H9 (cell line): ENCODE data around the gene CFC1B. TPM values are rescaled to one million over a fixed set of nuclear protein-coding genes. Genes with fewer than 3 reads are reported as not detected.
"Not testable (repeated sequence)": the region's sequence is repeated elsewhere in the genome, so short reads cannot be mapped to it uniquely, and the experiment has no call there.

ENCODE experiments used
- DNase-seq: peaks from one replicate; pipeline ENCODE4 v3.0.0-alpha.2; 2017
- H2AFZ ChIP-seq: one replicate; pipeline ENCODE4 v1.6.1; 2013; ENCODE audit warnings: mild to moderate bottlenecking, low read length, control low read depth, moderate library complexity
- H2AK5ac ChIP-seq: 2 replicates; pipeline ENCODE4 v1.6.1; 2013; ENCODE audit warnings: low read length, control low read depth, mixed read lengths; ENCODE audit not compliant: insufficient read length
- H2BK120ac ChIP-seq: one replicate; pipeline ENCODE4 v1.6.1; 2013; ENCODE audit warnings: low read depth, mild to moderate bottlenecking, low read length, control low read depth, inconsistent platforms; ENCODE audit not compliant: poor library complexity, severe bottlenecking
- H2BK12ac ChIP-seq: 2 replicates; pipeline ENCODE4 v1.6.1; 2013; ENCODE audit warnings: low read length, control low read depth, mixed read lengths, low read depth; ENCODE audit not compliant: insufficient read length
- H2BK15ac ChIP-seq: 2 replicates; pipeline ENCODE4 v1.6.1; 2013; ENCODE audit warnings: low read depth, low read length, control low read depth
- H2BK20ac ChIP-seq: one replicate; pipeline ENCODE4 v1.6.1; 2013; ENCODE audit warnings: low read depth, mild to moderate bottlenecking, low read length, control low read depth, inconsistent platforms; ENCODE audit not compliant: poor library complexity, severe bottlenecking
- H2BK5ac ChIP-seq: 2 replicates; pipeline ENCODE4 v1.6.1; 2013; ENCODE audit warnings: low read length, control low read depth, mixed read lengths; ENCODE audit not compliant: insufficient read length
- H3K14ac ChIP-seq: 2 replicates; pipeline ENCODE4 v1.6.1; 2013; ENCODE audit warnings: low read length, control low read depth; ENCODE audit not compliant: insufficient read depth
- H3K18ac ChIP-seq: 2 replicates; pipeline ENCODE4 v1.6.1; 2013; ENCODE audit warnings: low read depth, mild to moderate bottlenecking, mixed read lengths, low read length, control low read depth; ENCODE audit not compliant: insufficient read length
- H3K23ac ChIP-seq: 2 replicates; pipeline ENCODE4 v1.6.1; 2013; ENCODE audit warnings: low read length, control low read depth, mixed read lengths, low read depth; ENCODE audit not compliant: insufficient read length
- H3K23me2 ChIP-seq: 2 replicates; pipeline ENCODE4 v1.6.1; 2013; ENCODE audit warnings: low read depth, mild to moderate bottlenecking, mixed read lengths, low read length, control low read depth; ENCODE audit not compliant: insufficient read length, poor library complexity, severe bottlenecking
- H3K27ac ChIP-seq: 2 replicates; pipeline ENCODE4 v1.5.1; 2013; ENCODE audit warnings: low read length, control low read depth, mixed read lengths, low read depth; ENCODE audit not compliant: insufficient read length
- H3K27me3 ChIP-seq: 2 replicates; pipeline ENCODE4 v1.6.1; 2013; ENCODE audit warnings: low read length, control low read depth, inconsistent platforms; ENCODE audit not compliant: insufficient read depth
- H3K4ac ChIP-seq: 2 replicates; pipeline ENCODE4 v1.6.1; 2013; ENCODE audit warnings: low read depth, mild to moderate bottlenecking, control low read depth, inconsistent platforms, low read length, moderate library complexity
- H3K4me1 ChIP-seq: 2 replicates; pipeline ENCODE4 v1.6.1; 2013; ENCODE audit warnings: low read length, control low read depth, inconsistent platforms; ENCODE audit not compliant: insufficient read depth
- H3K4me2 ChIP-seq: 2 replicates; pipeline ENCODE4 v1.6.1; 2013; ENCODE audit warnings: low read length, control low read depth, mixed read lengths; ENCODE audit not compliant: insufficient read length, insufficient read depth
- H3K56ac ChIP-seq: 2 replicates; pipeline ENCODE4 v1.6.1; 2013; ENCODE audit warnings: low read depth, mild to moderate bottlenecking, mixed read lengths, low read length, control low read depth; ENCODE audit not compliant: insufficient read length
- H3K79me1 ChIP-seq: 2 replicates; pipeline ENCODE4 v1.6.1; 2013; ENCODE audit warnings: low read depth, mild to moderate bottlenecking, moderate library complexity, low read length, control low read depth, inconsistent platforms; ENCODE audit not compliant: insufficient read depth, poor library complexity, severe bottlenecking
- H3K79me2 ChIP-seq: 2 replicates; pipeline ENCODE4 v1.6.1; 2013; ENCODE audit warnings: low read length, control low read depth, inconsistent platforms; ENCODE audit not compliant: insufficient read depth
- H3K9ac ChIP-seq: 2 replicates; pipeline ENCODE4 v1.6.1; 2013; ENCODE audit warnings: low read length, control low read depth, mixed read lengths; ENCODE audit not compliant: insufficient read length; ENCODE audit errors: extremely low read depth
- H3K9me3 ChIP-seq: one replicate; pipeline ENCODE4 v1.6.1; 2013; ENCODE audit warnings: low read depth, low read length, inconsistent platforms; ENCODE audit not compliant: control insufficient read depth
- H3T11ph ChIP-seq: one replicate; pipeline ENCODE4 v1.6.1; 2013; ENCODE audit warnings: mild to moderate bottlenecking, low read length, control low read depth, inconsistent platforms
- H4K20me1 ChIP-seq: one replicate; pipeline ENCODE4 v1.6.1; 2013; ENCODE audit not compliant: control insufficient read depth, insufficient read length, insufficient read depth
- H4K5ac ChIP-seq: 2 replicates; pipeline ENCODE4 v1.6.1; 2013; ENCODE audit warnings: low read depth, mild to moderate bottlenecking, mixed read lengths, low read length, control low read depth; ENCODE audit not compliant: insufficient read length
- H4K8ac ChIP-seq: replicated peaks from 2 replicates; pipeline ENCODE4 v1.6.1; 2013; ENCODE audit warnings: low read length, control low read depth, mixed read lengths, low read depth; ENCODE audit not compliant: insufficient read length
- H4K91ac ChIP-seq: 2 replicates; pipeline ENCODE4 v1.6.1; 2013; ENCODE audit warnings: low read depth, mild to moderate bottlenecking, moderate library complexity, mixed read lengths, low read length, control low read depth; ENCODE audit not compliant: insufficient read length
- H3K27ac Mint-ChIP-seq, 3 experiments: 2 replicates in 2 of 3; 3 replicates in 1 of 3; pipeline ENCODE4 v1.8.0; 2020 to 2021; ENCODE audit warnings: mixed read lengths in 3 of 3, mild to moderate bottlenecking in 1 of 3, moderate library complexity in 1 of 3
- H3K27me3 Mint-ChIP-seq: 2 replicates; pipeline ENCODE4 v1.8.0; 2021; ENCODE audit warnings: low read depth, mild to moderate bottlenecking, moderate library complexity, mixed read lengths
- H3K36me3 Mint-ChIP-seq, 3 experiments: 2 replicates in 2 of 3; 3 replicates in 1 of 3; pipeline ENCODE4 v1.8.0; 2020 to 2021; ENCODE audit warnings: low read depth in 3 of 3, mixed read lengths in 3 of 3; ENCODE audit not compliant: insufficient read depth in 1 of 3
- H3K4me1 Mint-ChIP-seq, 2 experiments: 2 replicates each; pipeline ENCODE4 v1.8.0; 2020; ENCODE audit warnings: mixed read lengths in 2 of 2
- H3K4me3 Mint-ChIP-seq, 2 experiments: 2 replicates in 1 of 2; 3 replicates in 1 of 2; pipeline ENCODE4 v1.8.0; 2020 to 2021; ENCODE audit warnings: mild to moderate bottlenecking in 2 of 2, mixed read lengths in 2 of 2, moderate library complexity in 1 of 2
- H3K9me3 Mint-ChIP-seq, 2 experiments: 2 replicates in 1 of 2; 3 replicates in 1 of 2; pipeline ENCODE4 v1.8.0; 2020; ENCODE audit warnings: mild to moderate bottlenecking in 2 of 2, mixed read lengths in 2 of 2, moderate library complexity in 1 of 2
- WGBS: extraction: QIAGEN DNeasy Blood & Tissue Kit; methylation state at CpG from one replicate; pipeline ENCODE4 v1.1.7; 2013; ENCODE audit warnings: missing lambda C conversion rate, low lambda C conversion rate, mixed read lengths; ENCODE audit not compliant: insufficient read length; ENCODE audit errors: extremely low coverage; 5-methylcytosine and 5-hydroxymethylcytosine counted together
- total RNA-seq: library from RNA; stranded (reverse); gene quantifications from 2 replicates; pipeline ENCODE4 v1.2.1, GENCODE V29; 2021

CFC1B gene
- total RNA-seq, 1 experiment from 2014 or later = not detected

- not testable (repeated sequence) for H2BK12ac ChIP-seq, H3T11ph ChIP-seq, H4K8ac ChIP-seq, H3K27me3 ChIP-seq, H3K4ac ChIP-seq, H3K27me3 Mint-ChIP-seq, H3K79me2 ChIP-seq, H3K9ac ChIP-seq, H3K56ac ChIP-seq, H2BK15ac ChIP-seq, H2BK5ac ChIP-seq, H2AFZ ChIP-seq, H3K4me3 Mint-ChIP-seq, H3K9me3 ChIP-seq, H3K36me3 Mint-ChIP-seq, H3K4me1 Mint-ChIP-seq, H2BK20ac ChIP-seq, H4K5ac ChIP-seq, H2BK120ac ChIP-seq, H3K23ac ChIP-seq, H3K14ac ChIP-seq, H2AK5ac ChIP-seq, H3K4me1 ChIP-seq, H3K27ac ChIP-seq, H3K27ac Mint-ChIP-seq, DNase-seq, H4K20me1 ChIP-seq, H3K23me2 ChIP-seq, H4K91ac ChIP-seq, H3K9me3 Mint-ChIP-seq, H3K4me2 ChIP-seq, H3K79me1 ChIP-seq, H3K18ac ChIP-seq
- no CpG with 5 or more reads among the region's 17 CpGs for WGBS
These were observed 9.1 kb upstream of the CFC1B start for GRCh38 chr2:130511747-130512451.

DNA sequence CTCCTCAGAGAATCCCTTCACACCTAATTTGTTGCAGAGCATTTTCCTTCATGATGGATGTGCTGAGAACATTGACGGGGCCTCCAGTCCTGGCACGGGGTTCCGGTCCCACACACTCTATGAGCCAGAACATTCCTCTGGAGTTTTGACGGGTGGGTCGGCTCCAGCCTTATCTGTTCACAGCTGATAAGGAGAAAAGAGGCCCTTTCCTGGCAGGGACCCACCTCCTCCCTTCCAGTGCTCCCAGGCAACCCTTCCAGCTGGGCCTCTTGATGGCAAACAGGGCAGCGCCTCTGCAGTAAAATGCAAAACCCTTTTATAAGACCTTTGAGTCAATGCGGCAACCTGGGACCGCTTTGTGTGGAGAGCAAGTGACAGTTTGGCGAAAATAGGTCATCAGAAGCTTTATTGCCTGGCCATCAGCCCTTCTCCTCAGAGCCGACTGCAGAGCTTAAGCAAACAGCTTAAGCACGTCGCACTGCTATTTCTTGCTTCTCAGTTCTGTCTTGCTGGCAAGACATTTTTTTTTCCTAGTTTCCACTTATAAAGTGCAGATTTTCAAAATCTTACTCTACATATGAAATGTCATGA lies 2.4 kb upstream of the CFC1B start:
- WGBS = no CpG with 5 or more reads among the region's 12 CpGs
- DNase-seq, H3K4me2 ChIP-seq: not testable (repeated sequence)

More for the DNA sequence above, 2.4 kb upstream of the CFC1B start:
- H3K9me3 Mint-ChIP-seq, H4K20me1 ChIP-seq, H3K79me2 ChIP-seq, H3K36me3 Mint-ChIP-seq, H3K23ac ChIP-seq, H2AK5ac ChIP-seq, H4K5ac ChIP-seq, H2BK12ac ChIP-seq, H2BK20ac ChIP-seq, H2BK120ac ChIP-seq, H4K8ac ChIP-seq, H3K27ac ChIP-seq, H3K9ac ChIP-seq, H2AFZ ChIP-seq, H3K56ac ChIP-seq, H3K79me1 ChIP-seq, H3K18ac ChIP-seq, H3K23me2 ChIP-seq, H3K27me3 Mint-ChIP-seq, H3K4me1 ChIP-seq, H3K9me3 ChIP-seq, H3K4me3 Mint-ChIP-seq, H3K14ac ChIP-seq, H3K27me3 ChIP-seq, H3K4me1 Mint-ChIP-seq, H4K91ac ChIP-seq, H2BK5ac ChIP-seq, H3T11ph ChIP-seq, H2BK15ac ChIP-seq, H3K27ac Mint-ChIP-seq, H3K4ac ChIP-seq: not testable (repeated sequence)
